A549 (cell line): ENCODE measurements around the gene RSBN1.

ENCODE experiments used
- CHD2 ChIP-seq: fragments of 150-350 bp; IDR thresholded peaks from 2 replicates; pipeline ENCODE4 v1.6.1; 2014; ENCODE audit warnings: low read length; ENCODE audit not compliant: partially characterized antibody
- CTCF ChIP-seq: fragments of >200 bp; sonication (Bioruptor Twin); formaldehyde crosslinking; IDR thresholded peaks from 3 replicates; pipeline ENCODE4 v1.5.1; 2016
- KDM1A ChIP-seq: fragments of 200-600 bp; sonication (generic); IDR thresholded peaks from 2 replicates; pipeline ENCODE4 v1.6.1; 2016; ENCODE audit warnings: low read depth, mild to moderate bottlenecking
- POLR2AphosphoS2 ChIP-seq: conservative IDR thresholded peaks from 2 replicates; pipeline ENCODE4 v1.6.1; 2012; ENCODE audit warnings: low read length, improper control_type of control experiment, inconsistent platforms
- USF2 ChIP-seq: fragments of 450-650 bp; IDR thresholded peaks from 2 replicates; pipeline ENCODE4 v1.6.1; 2014; ENCODE audit warnings: antibody characterized with exemption

- TF ChIP-seq CTCF (no peak), KDM1A (no peak), CHD2 (no peak), USF2 (no peak), POLR2AphosphoS2 (no peak)
Measured at GRCh38 chr1:113830039-113830438, 17.8 kb upstream of the RSBN1 start.
